LNCaP clone FGC (cell line): Measurements from ENCODE around the gene MAP3K20.

Source experiments
- DNase-seq: peaks from one replicate; pipeline ENCODE4 v3.0.0-alpha.2; 2011; ENCODE audit warnings: low read depth
- H3K4me3 ChIP-seq: 2 replicates; pipeline ENCODE4 v1.5.1; 2011; ENCODE audit warnings: mild to moderate bottlenecking, low read depth, low read length, control low read depth
- CTCF ChIP-seq: IDR thresholded peaks from 2 replicates; pipeline ENCODE4 v1.5.1; 2012; ENCODE audit warnings: mild to moderate bottlenecking; ENCODE audit not compliant: control insufficient read depth, insufficient read depth; ENCODE audit errors: extremely low read depth

Gene MAP3K20

GRCh38 chr2:173094731-173095130 is 19.1 kb downstream of the MAP3K20 start:
- DNase-seq = no peak
- no peak for TF ChIP-seq CTCF

GRCh38 chr2:173095356-173095755 is 19.7 kb downstream of the MAP3K20 start:
- no peak overlapping the region for H3K4me3 ChIP-seq
- no peak for TF ChIP-seq CTCF
- DNase-seq = no peak

More at GRCh38 chr2:173094731-173095130, 19.1 kb downstream of the MAP3K20 start:
- H3K4me3 ChIP-seq = no peak overlapping the region

GRCh38 chr2:173099271-173099670 is 23.6 kb downstream of the MAP3K20 start:
- no peak for TF ChIP-seq CTCF
- no peak for DNase-seq

GRCh38 chr2:173099804-173100203 is 24.2 kb downstream of the MAP3K20 start:
- DNase-seq = no peak
- no peak for TF ChIP-seq CTCF

More at GRCh38 chr2:173099271-173099670, 23.6 kb downstream of the MAP3K20 start:
- H3K4me3 ChIP-seq = no peak overlapping the region

GRCh38 chr2:173101687-173102086 is 26.0 kb downstream of the MAP3K20 start:
- H3K4me3 ChIP-seq = no peak overlapping the region
- TF ChIP-seq CTCF = no peak
- DNase-seq = no peak

More at GRCh38 chr2:173099804-173100203, 24.2 kb downstream of the MAP3K20 start:
- H3K4me3 ChIP-seq = no peak overlapping the region

- no peak for TF ChIP-seq CTCF
- no peak for DNase-seq
- no peak overlapping the region for H3K4me3 ChIP-seq
Observed at GRCh38 chr2:173104156-173104555, 28.5 kb downstream of the MAP3K20 start.

- no peak overlapping the region for H3K4me3 ChIP-seq
- no peak for TF ChIP-seq CTCF
- DNase-seq = no peak
Observed at GRCh38 chr2:173106959-173107628, 31.4 kb downstream of the MAP3K20 start.
